Muscle layer of duodenum (tissue), 2 donors: ENCODE results near the gene SLC44A5.
"Not testable (repeated sequence)": the region's sequence is repeated elsewhere in the genome, so short reads cannot be mapped to it uniquely, and the experiment has no call there.

Source experiments
- H3K27ac ChIP-seq: one replicate; pipeline ENCODE4 v1.7.0; 2013; ENCODE audit warnings: mild to moderate bottlenecking, low read length
- H3K27me3 ChIP-seq: one replicate; pipeline ENCODE4 v1.7.0; 2013; ENCODE audit warnings: low read depth, mild to moderate bottlenecking, control low read depth, low read length
- H3K36me3 ChIP-seq, 2 donors: one replicate each; pipeline ENCODE4 v1.7.0; 2013; ENCODE audit warnings: low read length in 2 of 2, control low read depth in 1 of 2, mild to moderate bottlenecking in 1 of 2; ENCODE audit not compliant: insufficient read depth in 2 of 2, control insufficient read depth in 1 of 2
- H3K4me1 ChIP-seq, 2 donors: one replicate each; pipeline ENCODE4 v1.7.0; 2013; ENCODE audit warnings: low read length in 2 of 2, mild to moderate bottlenecking in 2 of 2, control low read depth in 1 of 2, moderate library complexity in 1 of 2; ENCODE audit not compliant: insufficient read depth in 2 of 2, control insufficient read depth in 1 of 2
- H3K4me3 ChIP-seq, 2 donors: one replicate each; pipeline ENCODE4 v1.7.0; 2013; ENCODE audit warnings: low read length in 2 of 2, low read depth in 1 of 2, mild to moderate bottlenecking in 1 of 2
- H3K9me3 ChIP-seq, 2 donors: one replicate each; pipeline ENCODE4 v1.7.0; 2013; ENCODE audit warnings: low read length in 2 of 2, control low read depth in 1 of 2, mild to moderate bottlenecking in 1 of 2; ENCODE audit not compliant: control insufficient read depth in 1 of 2
- donor health status: healthy.

Gene SLC44A5

DNA sequence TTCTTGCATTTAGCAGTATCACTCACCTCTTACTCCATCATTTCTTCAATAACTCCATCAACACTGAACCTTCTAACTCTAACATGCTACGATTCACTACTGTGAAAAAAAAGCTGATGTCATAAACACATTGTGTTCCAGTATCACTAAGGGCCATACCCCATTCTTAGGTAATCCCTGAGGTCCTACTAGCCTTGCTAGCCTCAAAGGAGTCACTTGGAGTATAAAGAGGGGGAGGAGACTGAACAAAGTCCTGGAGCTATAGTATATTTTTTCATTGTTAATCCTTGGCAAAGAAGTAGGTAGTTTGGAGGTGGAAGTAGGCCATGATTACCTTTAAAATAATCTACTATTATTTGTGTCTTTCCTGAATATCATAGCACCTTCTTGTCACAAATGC is at the start of gene SLC44A5:
Gene SLC44A5 (minus strand): TSS at position 101 of the 400 bp plus-strand sequence. CDS start 69,667 bp downstream, outside the sequence.
- H3K4me1 ChIP-seq, result peaks cover 0 to 17% of the 10 kb centered on the region in 2 donors
- no peaks in the 10 kb centered on the region for H3K9me3 ChIP-seq
- H3K27me3 ChIP-seq, result peaks cover 18% of the 10 kb centered on the region
- H3K4me3 ChIP-seq, result no peak within 1 kb of the TSS
- no peaks in the 10 kb centered on the region for H3K36me3 ChIP-seq
- H3K27ac ChIP-seq, result no peak within 1 kb of the TSS

DNA sequence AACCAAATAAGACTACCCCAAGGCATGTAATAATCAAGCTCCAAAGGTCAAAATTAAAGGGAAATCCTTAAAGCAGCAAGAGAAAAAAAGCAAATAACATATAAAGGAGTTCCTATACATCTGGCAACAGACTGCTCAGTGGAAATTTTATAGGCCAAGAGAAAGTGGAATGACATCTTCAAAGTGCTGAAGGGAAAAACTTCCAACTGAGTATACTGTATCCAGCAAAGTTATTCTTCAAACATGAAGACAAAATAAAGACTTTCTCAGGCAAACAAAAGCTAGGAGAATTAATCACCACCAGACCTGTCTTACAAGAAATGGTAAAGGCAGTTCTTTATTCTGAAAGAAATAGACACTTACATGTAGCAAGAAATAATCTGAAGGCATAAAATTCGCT is 45.0 kb upstream of the SLC44A5 start:
- no peaks in the 10 kb centered on the region for H3K27me3 ChIP-seq
- H3K4me3 ChIP-seq, result no peak overlapping the region
- peaks cover 4% of the 10 kb centered on the region in 2 donors for H3K9me3 ChIP-seq
- no peaks in the 10 kb centered on the region for H3K4me1 ChIP-seq
- no peaks in the 10 kb centered on the region for H3K36me3 ChIP-seq
- H3K27ac ChIP-seq, result no peak overlapping the region

DNA sequence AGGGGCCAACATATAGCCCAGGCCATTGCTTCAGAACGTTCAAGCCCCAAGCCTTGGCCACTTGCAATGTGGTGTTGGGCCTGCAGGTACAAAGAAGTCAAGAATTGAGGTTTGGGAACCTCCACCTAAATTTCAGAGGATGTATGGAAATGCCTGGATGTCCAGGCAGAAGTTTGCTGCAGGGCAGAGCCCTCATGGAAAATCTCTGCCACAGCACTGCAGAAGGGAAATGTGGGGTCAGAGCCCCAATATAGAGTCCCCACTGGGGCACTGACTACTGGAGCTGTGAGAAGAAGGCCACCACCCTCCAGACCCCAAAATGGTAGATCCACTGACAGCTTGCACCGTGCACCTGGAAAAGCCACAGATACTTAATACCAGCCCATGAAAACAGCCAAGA is 36.3 kb upstream of the SLC44A5 start:
- not testable (repeated sequence) for H3K9me3 ChIP-seq, H3K4me1 ChIP-seq, H3K27ac ChIP-seq, H3K4me3 ChIP-seq, H3K36me3 ChIP-seq, H3K27me3 ChIP-seq

DNA sequence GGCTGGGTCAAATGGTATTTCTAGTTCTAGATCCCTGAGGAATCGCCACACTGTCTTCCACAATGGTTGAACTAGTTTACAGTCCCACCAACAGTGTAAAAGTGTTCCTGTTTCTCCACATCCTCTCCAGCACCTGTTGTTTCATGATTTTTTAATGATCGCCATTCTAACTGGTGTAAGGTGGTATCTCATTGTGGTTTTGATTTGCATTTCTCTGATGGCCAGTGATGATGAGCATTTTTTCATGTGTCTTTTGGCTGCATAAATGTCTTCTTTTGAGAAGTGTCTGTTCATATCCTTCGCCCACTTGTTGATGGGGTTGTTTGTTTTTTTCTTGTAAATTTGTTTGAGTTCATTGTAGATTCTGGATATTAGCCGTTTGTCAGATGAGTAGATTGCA is 34.2 kb upstream of the SLC44A5 start:
- not testable (repeated sequence) for H3K27me3 ChIP-seq, H3K4me3 ChIP-seq, H3K27ac ChIP-seq, H3K36me3 ChIP-seq, H3K9me3 ChIP-seq, H3K4me1 ChIP-seq

DNA sequence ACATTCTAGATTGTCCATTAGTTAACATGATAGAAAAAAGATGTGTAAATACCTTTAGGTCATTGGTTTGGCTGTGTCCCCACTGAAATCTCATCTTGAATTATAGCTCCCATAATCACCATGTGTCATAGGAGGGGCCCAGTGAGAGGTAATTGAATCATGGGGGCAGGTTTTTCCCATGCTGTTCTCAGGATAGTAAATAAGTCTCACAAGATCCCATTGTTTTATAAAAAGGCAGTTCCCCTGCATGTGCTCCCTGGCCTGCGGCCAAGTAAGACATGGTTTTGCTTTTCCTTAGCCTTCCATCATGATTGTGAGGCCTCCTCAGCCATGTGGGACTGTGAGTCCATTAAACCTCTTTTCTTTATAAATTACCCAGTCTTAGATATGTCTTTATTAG is 32.5 kb upstream of the SLC44A5 start:
- Histone ChIP-seq H3K27me3 (no peaks in the 10 kb centered on the region), H3K4me3 (no peak overlapping the region), H3K36me3 (no peaks in the 10 kb centered on the region), H3K9me3 (no peaks in the 10 kb centered on the region), H3K27ac (no peak overlapping the region), H3K4me1 (no peaks in the 10 kb centered on the region)

DNA sequence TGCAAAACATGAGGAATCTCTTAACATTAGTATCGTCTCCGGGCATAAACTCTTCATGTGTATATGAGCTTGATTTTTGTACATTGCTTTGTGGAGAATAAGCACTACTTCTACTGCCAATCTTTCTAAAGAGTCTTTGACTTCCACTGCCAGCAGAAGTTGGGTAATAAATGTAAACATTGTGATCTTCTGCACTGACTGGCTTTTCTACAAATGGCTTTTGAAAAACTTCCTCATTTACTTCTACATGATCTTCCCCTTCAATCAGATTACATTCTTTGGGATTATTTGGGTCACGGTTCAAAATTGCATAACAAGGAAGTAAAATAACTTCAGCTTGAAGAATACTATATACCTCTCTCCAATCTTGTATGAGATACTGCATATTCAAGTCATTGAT is 30.4 kb upstream of the SLC44A5 start:
- Histone ChIP-seq H3K27ac (no peak overlapping the region), H3K27me3 (no peaks in the 10 kb centered on the region), H3K9me3 (no peaks in the 10 kb centered on the region), H3K36me3 (no peaks in the 10 kb centered on the region), H3K4me1 (no peaks in the 10 kb centered on the region), H3K4me3 (no peak overlapping the region)

DNA sequence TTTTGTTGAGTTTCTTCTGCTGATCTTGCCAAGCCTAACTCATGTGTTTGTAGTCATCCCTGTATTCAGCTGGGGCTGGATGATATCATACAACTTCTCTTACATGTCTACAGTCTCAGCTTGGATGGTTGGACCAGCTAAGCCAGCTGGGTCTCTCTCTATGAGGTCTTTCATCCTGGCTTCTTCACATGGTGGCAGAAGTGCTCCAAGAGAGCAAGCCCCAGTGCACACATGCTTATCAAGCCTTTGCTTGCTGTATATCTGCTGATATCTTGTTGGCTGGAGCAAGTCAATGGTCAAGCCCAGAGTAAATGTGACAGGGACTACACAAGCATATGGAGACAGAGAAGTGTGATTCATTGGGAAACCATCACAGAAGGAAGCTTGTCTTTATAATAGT is 29.2 kb upstream of the SLC44A5 start:
- Histone ChIP-seq H3K27ac (no peak overlapping the region), H3K36me3 (no peaks in the 10 kb centered on the region), H3K27me3 (no peaks in the 10 kb centered on the region), H3K4me1 (no peaks in the 10 kb centered on the region), H3K9me3 (no peaks in the 10 kb centered on the region), H3K4me3 (no peak overlapping the region)

DNA sequence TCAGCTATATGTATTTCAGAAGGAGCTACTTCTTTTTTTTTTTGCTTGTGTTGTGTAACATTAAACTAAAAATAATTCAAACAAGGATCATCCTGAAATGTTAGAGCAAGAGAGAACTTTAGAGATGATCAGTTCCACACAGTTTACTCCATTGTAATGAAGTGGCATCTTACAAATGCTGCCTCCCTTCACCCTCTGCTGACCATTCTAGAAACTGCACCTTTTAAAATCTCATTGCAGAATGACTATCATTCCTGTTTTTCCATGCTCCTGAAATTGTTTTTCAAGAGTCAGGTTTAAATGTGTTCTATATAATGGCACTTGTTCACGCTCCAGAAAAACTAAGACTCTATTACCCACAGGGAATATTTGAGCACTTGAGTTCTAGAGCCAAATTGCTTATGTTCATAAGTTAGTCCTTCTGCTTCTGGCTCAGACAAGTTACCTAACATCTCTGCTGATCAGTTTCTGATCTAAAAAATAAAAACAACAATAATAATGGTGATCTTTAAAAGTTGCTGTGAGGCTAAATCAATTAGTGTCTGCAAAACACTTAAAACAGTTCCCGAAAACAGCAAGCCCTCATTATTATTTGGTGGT is 21.5 kb upstream of the SLC44A5 start:
- Histone ChIP-seq H3K9me3 (no peaks in the 10 kb centered on the region), H3K27ac (no peak overlapping the region), H3K4me1 (no peaks in the 10 kb centered on the region), H3K4me3 (no peak overlapping the region), H3K27me3 (no peaks in the 10 kb centered on the region), H3K36me3 (no peaks in the 10 kb centered on the region)

DNA sequence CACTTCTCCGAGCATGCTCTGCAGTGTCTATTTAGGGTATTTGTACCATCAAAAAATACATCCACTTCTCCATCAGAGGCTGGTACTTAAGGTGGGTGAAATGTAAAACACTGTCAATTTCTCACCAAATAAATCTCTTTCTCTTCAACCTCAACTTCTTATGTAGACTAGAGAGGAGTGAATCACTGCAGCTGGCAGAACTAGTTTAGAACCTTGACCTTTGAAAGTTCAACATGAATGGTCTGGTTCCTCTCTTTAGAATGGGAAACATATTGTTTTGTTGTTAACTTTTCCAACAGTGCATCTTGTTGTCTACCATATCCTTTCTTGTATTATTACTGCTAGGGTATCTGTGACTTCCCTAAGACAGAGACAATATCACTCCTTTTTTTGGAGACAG is 20.1 kb upstream of the SLC44A5 start:
- no peaks in the 10 kb centered on the region for H3K27me3 ChIP-seq
- no peaks in the 10 kb centered on the region for H3K4me1 ChIP-seq
- H3K36me3 ChIP-seq, result no peaks in the 10 kb centered on the region
- no peak overlapping the region for H3K27ac ChIP-seq
- H3K9me3 ChIP-seq, result no peaks in the 10 kb centered on the region
- no peak overlapping the region for H3K4me3 ChIP-seq

DNA sequence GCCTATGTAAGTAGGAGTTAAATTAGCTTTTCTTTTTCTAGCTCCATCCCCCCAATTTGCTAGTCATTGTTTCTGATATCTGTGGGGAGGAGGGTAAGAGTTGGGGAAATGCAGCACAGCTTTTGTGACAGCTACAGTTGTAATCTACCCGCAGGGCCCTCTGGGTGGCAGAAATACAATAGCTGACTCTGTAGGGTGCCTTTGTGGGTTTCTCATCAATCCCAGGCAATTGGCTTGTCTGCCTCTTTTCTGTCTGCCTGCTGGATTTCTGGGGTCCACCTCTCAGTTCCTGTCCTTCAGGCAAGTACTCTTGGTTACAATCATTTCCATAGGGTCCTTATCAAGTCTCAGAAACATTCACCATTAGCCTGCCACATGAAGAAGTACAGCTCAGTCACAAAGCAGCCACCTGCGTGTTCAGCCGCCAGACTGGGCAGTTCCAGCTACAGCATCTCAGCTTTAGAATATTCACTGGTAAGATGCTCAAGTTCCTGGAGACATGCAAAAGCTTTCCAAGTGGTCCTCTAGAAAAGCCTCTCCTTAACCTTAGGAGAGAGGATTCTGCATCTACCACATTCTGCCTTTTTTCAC is 19.2 kb upstream of the SLC44A5 start:
- Histone ChIP-seq H3K27ac (no peak overlapping the region), H3K4me1 (no peaks in the 10 kb centered on the region), H3K27me3 (no peaks in the 10 kb centered on the region), H3K4me3 (no peak overlapping the region), H3K36me3 (no peaks in the 10 kb centered on the region), H3K9me3 (no peaks in the 10 kb centered on the region)

DNA sequence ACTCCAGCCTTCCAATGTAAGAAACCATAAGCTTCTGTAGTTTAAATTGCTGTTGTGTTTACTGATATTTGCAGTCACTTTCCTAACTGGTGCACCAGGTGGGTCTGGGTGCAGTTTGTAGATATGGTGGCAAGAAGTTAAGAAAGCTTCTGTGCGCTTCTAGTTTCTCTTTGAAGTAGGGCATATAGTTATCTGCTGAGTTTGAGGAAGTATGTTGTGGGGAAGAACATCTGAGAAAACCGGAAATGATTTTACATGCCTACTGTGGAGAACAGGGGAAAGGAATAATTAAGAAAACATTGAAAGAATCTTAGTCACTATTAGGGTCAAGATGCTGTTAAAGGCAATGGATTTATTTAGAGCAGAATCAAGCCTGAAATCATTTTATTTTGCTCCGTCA is 14.9 kb upstream of the SLC44A5 start:
- Histone ChIP-seq H3K9me3 (no peaks in the 10 kb centered on the region), H3K36me3 (no peaks in the 10 kb centered on the region), H3K4me3 (no peak overlapping the region), H3K27me3 (no peaks in the 10 kb centered on the region), H3K4me1 (no peaks in the 10 kb centered on the region), H3K27ac (no peak overlapping the region)

DNA sequence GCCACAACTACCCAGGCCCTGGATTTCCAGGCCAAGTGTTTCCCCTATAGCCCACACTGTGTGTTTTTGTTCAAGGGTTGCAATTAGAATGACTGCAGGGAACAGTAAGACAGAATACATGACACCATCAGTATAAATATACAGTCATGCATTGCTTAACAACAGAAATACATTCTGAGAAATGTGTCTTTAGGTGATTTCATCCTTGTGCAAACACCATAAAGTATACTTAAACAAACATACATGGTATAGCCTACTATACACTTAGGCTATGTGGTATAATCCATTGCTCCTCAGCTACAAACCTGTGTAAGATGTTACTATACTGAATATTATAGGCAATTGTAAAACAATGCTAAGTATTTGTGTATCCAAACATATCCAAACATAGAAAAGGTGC is 7.5 kb upstream of the SLC44A5 start:
- H3K4me3 ChIP-seq, result no peak overlapping the region
- H3K36me3 ChIP-seq, result no peaks in the 10 kb centered on the region
- peaks cover 0 to 23% of the 10 kb centered on the region in 2 donors for H3K4me1 ChIP-seq
- H3K27ac ChIP-seq, result no peak overlapping the region
- peaks cover 0 to 2% of the 10 kb centered on the region in 2 donors for H3K9me3 ChIP-seq
- peaks cover 16% of the 10 kb centered on the region for H3K27me3 ChIP-seq
